OCI-LY1 (cell line): Measurements from ENCODE around the gene KRTAP10-3.

Experiments
- EZH2 ChIP-seq: fragments of 200-600 bp; sonication (generic), shearing (Covaris generic); IDR thresholded peaks from 2 replicates; pipeline ENCODE4 v1.8.0; 2017; ENCODE audit warnings: borderline replicate concordance, mixed run types, mild to moderate bottlenecking, antibody characterized with exemption, low read length, moderate library complexity, mixed read lengths
- TF ChIP-seq, protein P1 (sequence below): fragments of 200-600 bp; sonication (generic), shearing (Covaris generic); IDR thresholded peaks from 2 replicates; pipeline ENCODE4 v1.5.1; 2017; ENCODE audit warnings: mild to moderate bottlenecking, antibody characterized with exemption, low read length, moderate library complexity, mixed read lengths

GRCh38 chr21:44512496-44513388 is 45.9 kb downstream of the KRTAP10-3 start:
- TF ChIP-seq, protein P1, sequence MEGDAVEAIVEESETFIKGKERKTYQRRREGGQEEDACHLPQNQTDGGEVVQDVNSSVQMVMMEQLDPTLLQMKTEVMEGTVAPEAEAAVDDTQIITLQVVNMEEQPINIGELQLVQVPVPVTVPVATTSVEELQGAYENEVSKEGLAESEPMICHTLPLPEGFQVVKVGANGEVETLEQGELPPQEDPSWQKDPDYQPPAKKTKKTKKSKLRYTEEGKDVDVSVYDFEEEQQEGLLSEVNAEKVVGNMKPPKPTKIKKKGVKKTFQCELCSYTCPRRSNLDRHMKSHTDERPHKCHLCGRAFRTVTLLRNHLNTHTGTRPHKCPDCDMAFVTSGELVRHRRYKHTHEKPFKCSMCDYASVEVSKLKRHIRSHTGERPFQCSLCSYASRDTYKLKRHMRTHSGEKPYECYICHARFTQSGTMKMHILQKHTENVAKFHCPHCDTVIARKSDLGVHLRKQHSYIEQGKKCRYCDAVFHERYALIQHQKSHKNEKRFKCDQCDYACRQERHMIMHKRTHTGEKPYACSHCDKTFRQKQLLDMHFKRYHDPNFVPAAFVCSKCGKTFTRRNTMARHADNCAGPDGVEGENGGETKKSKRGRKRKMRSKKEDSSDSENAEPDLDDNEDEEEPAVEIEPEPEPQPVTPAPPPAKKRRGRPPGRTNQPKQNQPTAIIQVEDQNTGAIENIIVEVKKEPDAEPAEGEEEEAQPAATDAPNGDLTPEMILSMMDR = no peak
- no peak for TF ChIP-seq EZH2
